Stimulated activated CD8-positive, alpha-beta memory T cell treated with anti-CD3 and anti-CD28 coated beads, Interleukin-12 subunit alpha, Interleukin-12 subunit beta, amount 100 ng/mL, for 1 hour (primary cell): ENCODE results near the gene REV1.
"Not testable (repeated sequence)": the region's sequence is repeated elsewhere in the genome, so short reads cannot be mapped to it uniquely, and the experiment has no call there.

ENCODE experiments used
- DNase-seq: peaks from one replicate; pipeline ENCODE4 v3.0.0-alpha.2; 2020; ENCODE audit warnings: low read depth

Gene REV1

GRCh38 chr2:99489761-99490622 lies at the start of gene REV1:
TSS of gene REV1 (minus strand) at chr2:99490017. CDS start at chr2:99464975, 25,042 bp downstream.
- peak; percentile 83 for DNase-seq

- no peak for DNase-seq
Measured at GRCh38 chr2:99537910-99538485, 48.2 kb upstream of the REV1 start.

DNA sequence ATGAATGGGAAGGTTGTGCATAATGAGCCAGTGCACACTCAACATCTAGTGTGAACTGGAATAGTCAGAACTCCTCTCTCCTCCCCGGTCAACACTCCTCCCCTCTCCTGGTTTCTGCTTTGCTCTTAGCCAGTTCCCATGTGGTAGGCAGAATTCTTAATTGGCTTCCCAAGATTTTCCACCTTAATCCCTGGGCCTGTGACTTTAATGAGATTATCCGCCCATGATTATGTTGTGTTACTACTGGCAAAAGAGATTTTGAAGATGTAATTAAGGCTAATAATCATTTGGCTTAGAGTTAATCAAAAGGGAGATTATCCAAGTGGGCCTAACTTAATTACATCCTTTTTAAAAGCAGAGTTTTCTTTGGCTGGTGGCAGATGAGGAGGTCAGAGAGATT lies 34.2 kb upstream of the REV1 start:
- DNase-seq: no peak

DNA sequence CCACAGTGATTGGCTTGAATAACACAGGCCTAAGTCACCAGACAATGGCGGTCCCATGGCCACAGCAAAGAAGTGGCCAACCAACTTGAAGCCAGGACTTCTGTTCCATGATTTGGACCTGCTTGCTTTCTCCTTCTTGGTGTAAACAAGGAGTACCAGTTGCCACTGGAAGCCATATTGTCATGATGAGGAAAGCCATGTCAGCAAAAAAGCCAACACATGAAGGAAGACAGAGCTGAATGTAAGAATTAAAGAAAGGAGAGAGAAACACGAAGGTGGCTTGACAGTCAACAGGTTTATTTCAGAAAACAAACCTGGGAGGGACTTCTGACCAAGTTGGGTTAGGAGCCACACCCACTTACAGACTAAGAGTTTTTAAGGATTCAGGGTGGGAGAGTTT lies 32.3 kb upstream of the REV1 start:
- no peak for DNase-seq

DNA sequence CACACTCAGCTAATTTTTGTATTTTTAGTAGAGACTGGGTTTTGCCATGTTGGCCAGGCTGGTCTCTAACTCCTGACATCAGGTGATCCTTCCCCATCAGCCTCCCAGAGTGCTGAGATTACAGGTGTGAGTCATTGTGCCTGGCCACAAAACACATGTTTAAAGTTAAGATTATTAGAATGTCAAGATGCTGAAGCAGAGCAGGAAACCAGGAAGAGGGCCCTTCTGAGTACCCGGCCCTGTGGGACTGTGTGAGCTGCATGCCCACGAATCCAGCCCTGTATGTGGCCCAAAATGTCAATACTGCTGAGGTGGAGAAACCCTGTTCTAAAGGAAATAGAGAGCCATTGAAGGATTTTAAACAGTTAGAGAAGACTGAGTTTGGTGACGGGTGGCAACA lies 31.0 kb upstream of the REV1 start:
- no peak for DNase-seq

GRCh38 chr2:99520195-99520594 lies 30.4 kb upstream of the REV1 start:
- DNase-seq: no peak

DNA sequence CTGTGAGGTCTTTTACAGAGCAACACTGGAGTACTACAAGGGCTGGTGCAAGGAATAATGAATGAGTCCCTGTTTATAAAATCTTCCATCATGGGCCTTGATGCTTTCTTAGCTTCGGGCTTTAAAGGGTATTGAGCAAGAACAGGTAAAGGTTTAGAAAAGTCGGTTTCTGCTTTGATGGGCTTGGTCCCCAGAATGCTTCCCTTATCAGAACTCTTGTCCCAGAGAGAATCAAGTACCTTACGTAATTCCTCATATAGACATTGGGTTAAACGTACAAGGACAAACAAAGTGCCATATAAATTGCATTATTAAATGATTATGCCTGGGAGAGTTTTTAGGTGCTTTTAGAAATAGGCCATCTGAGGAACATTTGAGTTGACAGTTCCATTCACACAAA lies 24.5 kb upstream of the REV1 start:
- DNase-seq: no peak

GRCh38 chr2:99512181-99512591 lies 22.4 kb upstream of the REV1 start:
- DNase-seq: no peak

GRCh38 chr2:99509387-99509786 lies 19.6 kb upstream of the REV1 start:
- DNase-seq: no peak

DNA sequence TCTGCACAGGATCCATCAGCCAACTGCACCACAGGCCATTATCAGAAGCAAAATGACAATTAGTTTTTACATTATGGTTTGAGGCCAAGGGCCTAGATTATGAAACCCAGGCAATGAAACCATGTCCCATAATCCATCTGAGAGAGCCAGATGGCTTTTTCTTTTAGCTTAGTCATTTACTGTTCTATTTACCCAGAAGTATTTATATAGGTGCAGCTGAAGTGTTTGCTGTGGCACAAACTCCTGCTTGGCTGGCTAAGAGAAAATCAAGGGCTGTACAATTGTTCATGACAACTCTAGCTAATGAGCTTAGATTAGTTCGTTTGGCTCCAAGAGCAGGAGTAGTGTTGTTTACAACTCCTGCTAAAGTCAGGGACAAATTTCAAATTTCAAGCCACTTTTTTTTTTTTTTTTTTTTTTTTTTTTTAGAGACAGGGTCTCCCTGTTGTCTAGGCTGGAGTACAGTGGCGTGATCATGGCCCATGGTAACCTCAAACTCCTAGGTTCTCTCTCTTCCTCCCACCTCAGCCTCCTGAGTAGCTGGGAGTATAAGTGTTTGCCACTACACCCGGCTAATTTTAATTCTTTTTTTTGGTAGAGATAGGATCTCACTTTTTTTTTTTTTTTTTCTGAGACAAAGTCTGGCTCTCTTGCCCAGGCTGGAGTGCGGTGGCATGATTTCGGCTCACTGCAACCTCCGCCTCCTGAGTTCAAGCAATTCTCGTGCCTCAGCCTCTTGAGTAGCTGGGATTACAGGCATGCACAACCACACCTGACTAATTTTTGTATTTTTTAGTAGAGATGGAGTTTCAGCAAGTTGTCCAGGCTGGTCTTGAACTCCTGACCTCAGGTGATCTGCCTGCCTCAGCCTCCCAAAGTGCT lies 18.4 kb upstream of the REV1 start:
- DNase-seq: no peak

DNA sequence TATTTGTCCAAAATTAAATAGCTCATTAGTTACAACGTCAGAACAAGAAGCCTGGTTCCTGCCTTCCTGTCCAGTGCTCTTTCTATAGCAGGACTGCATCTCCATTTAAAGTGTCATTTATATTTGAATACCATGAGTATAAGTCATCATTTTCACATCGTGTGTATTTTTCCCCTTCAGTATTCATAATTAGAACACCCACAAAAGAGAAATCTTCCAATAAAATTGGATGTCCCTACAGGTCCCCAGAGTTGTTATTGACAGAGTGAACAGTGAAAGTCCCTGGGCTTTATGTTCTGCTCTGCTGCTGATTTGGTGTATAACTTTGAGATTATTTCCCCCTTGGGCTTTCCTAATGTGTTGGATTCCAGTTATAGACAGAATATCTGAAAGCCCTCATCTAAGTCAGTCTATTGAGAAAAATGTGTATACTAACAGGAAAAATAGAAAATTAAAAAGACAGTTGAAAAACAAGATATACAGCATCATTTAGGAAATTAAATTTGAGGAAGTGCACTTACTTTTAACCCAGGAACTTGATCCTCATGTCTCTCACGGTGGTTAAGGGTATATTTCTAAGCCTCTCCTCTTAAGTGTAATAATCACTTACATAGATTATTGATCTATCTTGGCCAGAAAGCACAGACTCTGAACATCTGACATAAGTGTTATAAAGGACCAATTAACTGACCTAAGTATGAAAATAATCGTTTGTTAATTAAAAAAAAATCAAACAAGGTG lies 15.2 kb upstream of the REV1 start:
- DNase-seq: no peak

DNA sequence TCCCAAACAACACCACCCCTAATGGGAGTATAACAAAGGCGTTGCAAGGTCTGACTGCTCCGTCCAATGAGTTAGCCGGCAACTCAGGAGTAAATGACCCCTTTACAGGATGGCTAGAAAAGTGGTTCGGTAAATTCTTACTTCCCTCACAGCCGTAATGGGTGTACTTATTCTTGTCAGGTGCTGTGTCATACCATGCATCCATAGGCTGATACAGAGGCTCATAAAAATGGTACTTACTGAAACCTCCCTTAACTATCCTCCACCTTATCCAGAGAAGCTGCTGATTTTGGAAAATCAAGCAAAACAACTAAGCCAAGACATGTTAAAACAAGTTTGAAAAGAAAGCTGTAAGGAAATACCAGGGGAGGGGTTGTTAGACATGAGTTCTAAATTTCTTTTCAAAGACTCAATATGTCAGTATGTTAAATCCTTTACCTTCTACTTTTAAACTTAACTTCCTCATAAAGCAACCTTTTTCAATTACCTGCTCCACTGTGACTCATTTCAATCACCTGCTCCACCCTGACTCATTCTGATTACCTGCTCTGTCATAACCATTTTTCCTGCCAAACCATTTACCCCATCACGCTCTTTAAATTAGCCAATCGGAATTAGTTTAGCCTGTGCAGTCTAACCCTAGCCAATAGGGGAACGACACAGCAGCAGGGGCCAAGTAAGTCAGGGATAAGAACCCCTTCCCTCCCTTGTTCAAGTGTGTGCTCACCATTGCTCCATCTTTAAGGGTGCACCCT lies 14.0 kb upstream of the REV1 start:
- not testable (repeated sequence) for DNase-seq

- no peak for DNase-seq
Measured at GRCh38 chr2:99496021-99496420, 6.2 kb upstream of the REV1 start.

DNA sequence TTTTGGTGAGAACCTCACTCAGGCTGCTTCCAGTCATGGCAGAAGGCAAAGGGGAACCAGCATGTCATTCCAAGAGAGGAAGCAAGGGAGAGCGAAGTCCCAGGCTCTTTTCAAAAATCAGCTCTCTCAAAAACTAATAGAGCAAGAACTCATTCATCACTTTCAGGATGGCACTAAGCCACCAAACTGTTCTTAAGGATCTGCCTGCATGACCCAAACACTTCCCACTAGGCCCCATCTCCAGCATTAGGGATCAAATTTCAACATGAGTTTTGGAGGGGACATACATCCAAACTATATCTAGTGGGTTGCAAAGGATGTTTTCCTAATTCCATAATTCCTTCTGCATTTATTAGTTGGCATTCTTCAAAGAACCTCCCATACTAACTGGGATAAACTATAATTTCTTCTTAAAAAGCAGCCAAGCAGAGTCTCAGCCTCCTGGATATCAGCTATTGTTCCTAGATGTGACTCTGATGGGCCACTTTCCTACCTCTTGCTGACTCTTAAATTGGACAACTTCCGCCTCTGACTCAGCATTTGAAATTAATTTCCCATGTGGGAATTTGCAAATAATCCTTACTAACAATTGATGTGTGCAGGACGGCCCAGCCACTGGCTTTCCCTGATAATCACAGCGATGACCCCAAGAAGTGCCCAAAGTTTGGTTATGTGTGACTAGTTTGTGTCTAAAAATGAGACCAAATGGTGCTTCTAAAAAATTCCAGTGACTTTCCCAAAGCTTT lies 5.5 kb upstream of the REV1 start:
- DNase-seq: no peak

DNA sequence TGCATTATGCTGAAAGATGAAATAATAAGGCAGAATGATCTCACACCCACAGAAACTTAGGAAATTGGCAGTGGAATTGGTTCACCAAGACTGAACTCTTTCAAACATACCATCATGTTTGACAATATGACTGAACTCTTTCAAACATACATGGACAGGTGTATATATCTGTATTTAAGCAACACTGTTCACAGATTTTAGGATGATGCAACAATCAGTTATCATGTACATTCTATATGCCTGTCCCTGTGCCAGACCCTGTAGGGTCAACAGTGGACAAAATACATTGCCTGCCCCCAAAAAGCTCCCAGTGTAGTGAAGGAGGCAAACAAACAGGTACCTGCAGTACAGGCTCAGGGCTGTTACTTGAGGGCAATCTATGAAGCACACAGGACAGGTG lies 2.9 kb upstream of the REV1 start:
- no peak for DNase-seq

DNA sequence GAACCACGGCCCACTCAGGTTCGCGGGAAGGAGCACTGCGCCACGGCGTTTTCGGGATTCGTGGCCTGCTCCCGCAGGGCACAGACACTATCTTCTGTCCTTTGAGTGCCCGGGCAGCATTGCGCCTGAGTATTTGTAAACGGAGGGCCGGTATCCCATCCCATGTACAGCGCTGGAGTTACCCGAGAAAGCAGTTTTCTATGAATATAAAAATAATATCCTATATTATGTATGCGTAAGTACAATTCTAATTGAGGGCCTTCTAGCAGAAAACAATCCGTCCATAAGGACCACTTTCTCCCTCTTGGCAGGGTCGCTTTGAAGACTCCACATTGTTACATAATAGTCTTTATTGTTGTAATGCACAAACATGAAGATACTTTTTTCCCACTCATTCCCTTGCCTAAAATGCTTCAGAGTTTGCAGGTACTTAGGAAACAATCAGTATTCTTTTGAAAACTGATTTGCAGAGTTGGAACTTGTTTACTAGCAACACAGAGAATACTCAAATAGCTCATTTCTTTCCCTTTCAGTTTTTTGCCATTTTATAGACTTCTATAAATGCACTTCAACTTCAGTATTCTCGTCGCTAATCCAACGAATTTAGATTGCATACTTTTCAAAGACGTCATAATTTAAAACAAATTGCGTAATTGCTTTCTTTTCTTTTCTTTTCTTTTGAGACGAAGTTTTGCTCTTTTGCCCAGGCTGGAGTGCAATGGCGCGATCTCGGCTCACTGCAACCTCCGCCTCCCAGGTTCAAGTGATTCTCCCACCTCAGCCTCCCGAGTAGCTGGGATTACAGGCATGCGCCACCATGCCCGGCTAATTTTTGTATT lies 1.0 kb upstream of the REV1 start:
- no peak for DNase-seq

GRCh38 chr2:99489063-99489760 lies 605 bp downstream of the REV1 start:
- peak; percentile 13 for DNase-seq

GRCh38 chr2:99488539-99489062 lies 1.2 kb downstream of the REV1 start:
- no peak for DNase-seq

DNA sequence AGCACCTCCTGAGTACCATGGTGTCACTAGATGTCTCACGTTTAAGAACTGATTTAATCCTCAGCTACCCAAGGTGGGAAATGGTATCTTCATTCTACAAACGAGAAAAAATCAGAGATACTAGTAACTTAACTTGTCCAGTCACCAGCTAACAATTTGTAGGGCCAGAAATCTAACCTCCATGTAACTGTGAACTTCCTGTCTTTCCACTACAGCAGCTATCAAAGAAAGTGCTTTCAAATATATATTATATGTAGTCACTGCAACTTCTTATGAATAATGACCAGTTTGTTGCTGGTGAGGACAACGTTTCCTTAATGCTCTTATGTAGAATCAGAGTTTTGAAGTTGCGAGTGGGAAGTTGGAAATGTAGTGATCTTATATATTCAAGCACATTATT lies 1.9 kb downstream of the REV1 start:
- no peak for DNase-seq
